Colonic mucosa (tissue), 4 donors: Measurements from ENCODE around the gene OXSR1. TPM values are rescaled to one million over a fixed set of nuclear protein-coding genes. Genes with fewer than 3 reads are reported as not detected.

Experiments
- DNase-seq: peaks from one replicate; pipeline ENCODE4 v3.0.0-alpha.2; 2020
- H3K27ac ChIP-seq: fragments of 200-600 bp; one replicate; pipeline ENCODE4 v1.8.0; 2021
- H3K27me3 ChIP-seq: fragments of 200-600 bp; one replicate; pipeline ENCODE4 v1.8.0; 2021
- H3K36me3 ChIP-seq: fragments of 200-600 bp; one replicate; pipeline ENCODE4 v1.8.0; 2021
- H3K4me1 ChIP-seq: fragments of 200-600 bp; one replicate; pipeline ENCODE4 v1.8.0; 2021; ENCODE audit warnings: mild to moderate bottlenecking
- H3K4me3 ChIP-seq: fragments of 200-600 bp; one replicate; pipeline ENCODE4 v1.8.0; 2021
- H3K9ac ChIP-seq, 2 donors: one replicate each; pipeline ENCODE4 v1.7.0; 2013; ENCODE audit warnings: control low read depth in 2 of 2, low read depth in 2 of 2, low read length in 2 of 2
- H3K9me3 ChIP-seq: fragments of 200-600 bp; one replicate; pipeline ENCODE4 v1.8.0; 2021
- CTCF ChIP-seq: fragments of 200-600 bp; IDR thresholded peaks from one replicate; pipeline ENCODE4 v1.8.0; 2022; ENCODE audit warnings: antibody characterized with exemption, mild to moderate bottlenecking
- intact Hi-C: fragments of 100-400 bp; cut with DNase I; formaldehyde crosslinking; loops from one replicate; pipeline ENCODE4 v1.14.1; 2022
- total RNA-seq, 2 donors: library from RNA; stranded (reverse); fragmentation: NEBNext Ultra II Directional in 1 of 2; extraction: Animal tissue kit (Norgen Biotek cat#: 25700) in 1 of 2; gene quantifications; one replicate each; pipeline ENCODE4 v1.2.1, GENCODE V29; 2021
- donor health status: healthy.
- donor health status: DM: no; HTN: no; CAD: no.
- donor health status: DM: no; HTN: no; CAD: no.

The OXSR1 gene
- total RNA-seq, 2 donors from 2014 or later = 32.0 to 57.3 TPM

- no peak overlapping the region for H3K4me3 ChIP-seq
- DNase-seq = no peak
- H3K27me3 ChIP-seq = no peaks in the 10 kb centered on the region
- H3K4me1 ChIP-seq = no peaks in the 10 kb centered on the region
- no peak for TF ChIP-seq CTCF
- intact Hi-C loops = no loop called here
- H3K27ac ChIP-seq = no peak overlapping the region
- H3K9me3 ChIP-seq = no peaks in the 10 kb centered on the region
- H3K36me3 ChIP-seq = peaks cover 8% of the 10 kb centered on the region
- H3K9ac ChIP-seq = no peak overlapping the region
Measured at GRCh38 chr3:38120693-38121450, 44.5 kb upstream of the OXSR1 start.

- intact Hi-C loops = no loop called here
- peaks cover 13% of the 10 kb centered on the region for H3K36me3 ChIP-seq
- no peak overlapping the region for H3K27ac ChIP-seq
Measured at GRCh38 chr3:38121451-38121831, 43.9 kb upstream of the OXSR1 start.

GRCh38 chr3:38121832-38122461 lies 43.4 kb upstream of the OXSR1 start:
- no peak for TF ChIP-seq CTCF
- Histone ChIP-seq H3K9ac (no peak overlapping the region), H3K27me3 (no peaks in the 10 kb centered on the region), H3K27ac (no peak overlapping the region), H3K4me1 (no peaks in the 10 kb centered on the region), H3K9me3 (no peaks in the 10 kb centered on the region), H3K36me3 (peaks cover 18% of the 10 kb centered on the region), H3K4me3 (no peak overlapping the region)
- DNase-seq = no peak
- intact Hi-C loops = no loop called here

More at GRCh38 chr3:38121451-38121831, 43.9 kb upstream of the OXSR1 start:
- H3K9ac ChIP-seq = no peak overlapping the region
- H3K27me3 ChIP-seq = no peaks in the 10 kb centered on the region
- no peaks in the 10 kb centered on the region for H3K9me3 ChIP-seq
- no peak overlapping the region for H3K4me3 ChIP-seq
- no peak for DNase-seq
- TF ChIP-seq CTCF = no peak
- H3K4me1 ChIP-seq = no peaks in the 10 kb centered on the region

- Histone ChIP-seq H3K27ac (no peak overlapping the region), H3K9me3 (no peaks in the 10 kb centered on the region), H3K4me3 (no peak overlapping the region), H3K9ac (no peak overlapping the region), H3K4me1 (no peaks in the 10 kb centered on the region), H3K36me3 (peaks cover 18% of the 10 kb centered on the region), H3K27me3 (no peaks in the 10 kb centered on the region)
- no peak for DNase-seq
- intact Hi-C loops = no loop called here
- TF ChIP-seq CTCF = no peak
Measured at GRCh38 chr3:38122712-38123290, 42.5 kb upstream of the OXSR1 start.

GRCh38 chr3:38124324-38125122 lies 40.8 kb upstream of the OXSR1 start:
- H3K4me3 ChIP-seq = no peak overlapping the region
- H3K9ac ChIP-seq = no peak overlapping the region
- H3K4me1 ChIP-seq = no peaks in the 10 kb centered on the region
- H3K36me3 ChIP-seq = peaks cover 35% of the 10 kb centered on the region
- no peak overlapping the region for H3K27ac ChIP-seq
- no peak for TF ChIP-seq CTCF
- H3K27me3 ChIP-seq = no peaks in the 10 kb centered on the region
- H3K9me3 ChIP-seq = no peaks in the 10 kb centered on the region
- intact Hi-C loops = no loop called here
- DNase-seq = no peak
